ENCODE results near the gene KATNAL1.
"Not testable (repeated sequence)": the region's sequence is repeated elsewhere in the genome, so short reads cannot be mapped to it uniquely, and the experiment has no call there.

KATNAL1 gene

GRCh38 chr13:30178976-30179375, 128.4 kb downstream of the KATNAL1 start:
- no peaks in the 10 kb centered on the region for H3K27me3 ChIP-seq (replicated peaks; ENCODE audit: insufficient read depth, low read length)
- H3K4me3 ChIP-seq (ENCODE audit: low read length): no peak overlapping the region
- TF ChIP-seq, protein P1, sequence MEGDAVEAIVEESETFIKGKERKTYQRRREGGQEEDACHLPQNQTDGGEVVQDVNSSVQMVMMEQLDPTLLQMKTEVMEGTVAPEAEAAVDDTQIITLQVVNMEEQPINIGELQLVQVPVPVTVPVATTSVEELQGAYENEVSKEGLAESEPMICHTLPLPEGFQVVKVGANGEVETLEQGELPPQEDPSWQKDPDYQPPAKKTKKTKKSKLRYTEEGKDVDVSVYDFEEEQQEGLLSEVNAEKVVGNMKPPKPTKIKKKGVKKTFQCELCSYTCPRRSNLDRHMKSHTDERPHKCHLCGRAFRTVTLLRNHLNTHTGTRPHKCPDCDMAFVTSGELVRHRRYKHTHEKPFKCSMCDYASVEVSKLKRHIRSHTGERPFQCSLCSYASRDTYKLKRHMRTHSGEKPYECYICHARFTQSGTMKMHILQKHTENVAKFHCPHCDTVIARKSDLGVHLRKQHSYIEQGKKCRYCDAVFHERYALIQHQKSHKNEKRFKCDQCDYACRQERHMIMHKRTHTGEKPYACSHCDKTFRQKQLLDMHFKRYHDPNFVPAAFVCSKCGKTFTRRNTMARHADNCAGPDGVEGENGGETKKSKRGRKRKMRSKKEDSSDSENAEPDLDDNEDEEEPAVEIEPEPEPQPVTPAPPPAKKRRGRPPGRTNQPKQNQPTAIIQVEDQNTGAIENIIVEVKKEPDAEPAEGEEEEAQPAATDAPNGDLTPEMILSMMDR (IDR thresholded peaks at IDR 0.05; ENCODE audit: low read length): no peak
- no peak for TF ChIP-seq EZH2 (optimal IDR thresholded peaks at IDR 0.05; ENCODE audit: low read depth, low read length)
- no peak for DNase-seq
- no peaks in the 10 kb centered on the region for H3K4me1 ChIP-seq (ENCODE audit: low read length)
- H3K9ac ChIP-seq (ENCODE audit: low read length): no peak overlapping the region
- no peak overlapping the region for H3K27ac ChIP-seq (ENCODE audit: low read length)
- no peak overlapping the region for H2AFZ ChIP-seq (ENCODE audit: low read length)
- H3K79me2 ChIP-seq (ENCODE audit: low read length): no peaks in the 10 kb centered on the region
- no peaks in the 10 kb centered on the region for H4K20me1 ChIP-seq (ENCODE audit: insufficient read depth, low read length)
- H3K9me3 ChIP-seq (replicated peaks; ENCODE audit: insufficient read depth, low read length): no peaks in the 10 kb centered on the region
- H3K9me2 ChIP-seq (replicated peaks; ENCODE audit: insufficient read depth, low read length): no peaks in the 10 kb centered on the region
- no peaks in the 10 kb centered on the region for H3K36me3 ChIP-seq (replicated peaks; ENCODE audit: insufficient read depth, low read length)
- no peak overlapping the region for H3K4me2 ChIP-seq (ENCODE audit: low read depth, low read length)
- no peaks in the 10 kb centered on the region for H3F3A ChIP-seq (ENCODE audit: insufficient read depth, low read length)

DNA sequence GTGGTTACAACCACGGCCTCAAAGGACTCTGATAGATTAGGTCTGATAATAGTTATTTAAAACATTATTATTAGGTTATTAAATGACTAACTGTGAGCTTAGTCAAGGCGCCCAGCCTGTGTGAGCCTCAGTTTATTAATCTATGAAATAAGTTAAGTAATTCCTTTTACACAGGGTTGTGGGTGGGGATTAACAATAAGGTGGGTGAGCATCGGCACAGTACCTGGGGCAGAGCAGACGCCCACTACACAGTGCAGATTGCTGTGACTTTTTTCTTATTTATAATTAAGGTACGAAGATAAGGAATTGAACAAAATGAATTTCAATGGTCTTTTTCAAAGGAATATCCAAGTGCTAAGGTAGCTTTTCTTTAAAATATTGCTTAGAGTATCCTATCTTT, 132.2 kb downstream of the KATNAL1 start:
- no peaks in the 10 kb centered on the region for H3F3A ChIP-seq (ENCODE audit: insufficient read depth, low read length)
- no peak for DNase-seq
- H3K9me2 ChIP-seq (replicated peaks; ENCODE audit: insufficient read depth, low read length): no peaks in the 10 kb centered on the region
- no peaks in the 10 kb centered on the region for H3K36me3 ChIP-seq (replicated peaks; ENCODE audit: insufficient read depth, low read length)
- no peaks in the 10 kb centered on the region for H3K4me1 ChIP-seq (ENCODE audit: low read length)
- no peaks in the 10 kb centered on the region for H4K20me1 ChIP-seq (ENCODE audit: insufficient read depth, low read length)
- no peak for TF ChIP-seq EZH2 (optimal IDR thresholded peaks at IDR 0.05; ENCODE audit: low read depth, low read length)
- no peak for TF ChIP-seq EZH2phosphoT487 (IDR thresholded peaks at IDR 0.05; ENCODE audit: low read length)
- TF ChIP-seq, protein P1 (IDR thresholded peaks at IDR 0.05; ENCODE audit: low read length): no peak
- H3K79me2 ChIP-seq (ENCODE audit: low read length): no peaks in the 10 kb centered on the region
- no peak overlapping the region for H3K4me3 ChIP-seq (ENCODE audit: low read length)
- H3K4me2 ChIP-seq (ENCODE audit: low read depth, low read length): no peak overlapping the region
- H3K9me3 ChIP-seq (replicated peaks; ENCODE audit: insufficient read depth, low read length): no peaks in the 10 kb centered on the region
- H3K27ac ChIP-seq (ENCODE audit: low read length): no peak overlapping the region
- H3K27me3 ChIP-seq (replicated peaks; ENCODE audit: insufficient read depth, low read length): no peaks in the 10 kb centered on the region
- no peak overlapping the region for H3K9ac ChIP-seq (ENCODE audit: low read length)
- H2AFZ ChIP-seq (ENCODE audit: low read length): no peak overlapping the region

GRCh38 chr13:30174250-30174649, 133.1 kb downstream of the KATNAL1 start:
- not testable (repeated sequence) for H3K9ac ChIP-seq (ENCODE audit: low read length); H4K20me1 ChIP-seq (ENCODE audit: insufficient read depth, low read length); DNase-seq; H3K4me3 ChIP-seq (ENCODE audit: low read length); H3K4me2 ChIP-seq (ENCODE audit: low read depth, low read length); H2AFZ ChIP-seq (ENCODE audit: low read length); H3K79me2 ChIP-seq (ENCODE audit: low read length); H3K36me3 ChIP-seq (replicated peaks; ENCODE audit: insufficient read depth, low read length); H3K27me3 ChIP-seq (replicated peaks; ENCODE audit: insufficient read depth, low read length); H3K9me3 ChIP-seq (replicated peaks; ENCODE audit: insufficient read depth, low read length); H3K9me2 ChIP-seq (replicated peaks; ENCODE audit: insufficient read depth, low read length); H3F3A ChIP-seq (ENCODE audit: insufficient read depth, low read length); H3K4me1 ChIP-seq (ENCODE audit: low read length); H3K27ac ChIP-seq (ENCODE audit: low read length)

GRCh38 chr13:30173303-30173610, 134.1 kb downstream of the KATNAL1 start:
- no peak for DNase-seq
- no peaks in the 10 kb centered on the region for H3K9me2 ChIP-seq (replicated peaks; ENCODE audit: insufficient read depth, low read length)
- H4K20me1 ChIP-seq (ENCODE audit: insufficient read depth, low read length): no peaks in the 10 kb centered on the region
- H3K4me2 ChIP-seq (ENCODE audit: low read depth, low read length): no peak overlapping the region
- H3F3A ChIP-seq (ENCODE audit: insufficient read depth, low read length): no peaks in the 10 kb centered on the region
- no peak overlapping the region for H2AFZ ChIP-seq (ENCODE audit: low read length)
- H3K27me3 ChIP-seq (replicated peaks; ENCODE audit: insufficient read depth, low read length): no peaks in the 10 kb centered on the region
- TF ChIP-seq EZH2phosphoT487 (IDR thresholded peaks at IDR 0.05; ENCODE audit: low read length) (no peak), EZH2 (optimal IDR thresholded peaks at IDR 0.05; ENCODE audit: low read depth, low read length) (no peak)
- TF ChIP-seq, protein P1 (IDR thresholded peaks at IDR 0.05; ENCODE audit: low read length): no peak
- no peaks in the 10 kb centered on the region for H3K4me1 ChIP-seq (ENCODE audit: low read length)
- H3K9ac ChIP-seq (ENCODE audit: low read length): no peak overlapping the region
- no peak overlapping the region for H3K27ac ChIP-seq (ENCODE audit: low read length)
- no peaks in the 10 kb centered on the region for H3K36me3 ChIP-seq (replicated peaks; ENCODE audit: insufficient read depth, low read length)
- no peaks in the 10 kb centered on the region for H3K79me2 ChIP-seq (ENCODE audit: low read length)
- no peak overlapping the region for H3K4me3 ChIP-seq (ENCODE audit: low read length)
- no peaks in the 10 kb centered on the region for H3K9me3 ChIP-seq (replicated peaks; ENCODE audit: insufficient read depth, low read length)
